ENCODE measurements around the gene UQCC3. TPM values are rescaled to one million over a fixed set of nuclear protein-coding genes. Genes with fewer than 3 reads are reported as not detected.
"Not testable (repeated sequence)": the region's sequence is repeated elsewhere in the genome, so short reads cannot be mapped to it uniquely, and the experiment has no call there.

Gene UQCC3
- total RNA-seq, 1 donor from 2014 or later: 9.5 TPM

DNA sequence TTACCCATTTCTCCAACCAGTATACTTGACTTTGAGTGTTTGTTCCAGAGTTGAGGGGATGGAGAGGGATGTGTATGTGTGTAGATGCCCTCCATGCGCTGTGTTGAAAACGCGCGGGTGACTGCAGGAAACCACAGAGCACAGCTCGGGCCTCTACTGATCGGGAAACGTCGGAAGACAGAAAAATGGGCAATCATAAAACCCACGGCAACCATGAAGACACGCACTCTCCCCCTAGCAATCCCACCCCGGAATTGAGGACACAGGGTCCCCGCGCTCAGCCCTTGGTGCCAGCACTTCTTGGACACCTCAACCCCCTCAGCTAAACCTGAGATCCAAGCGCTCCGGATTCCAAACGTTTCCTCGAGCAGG lies 251 bp upstream of the UQCC3 start:
- Mint-ChIP-seq H3K27ac (peak overlapping the region; percentile 96), H3K36me3 (ENCODE audit: low read depth) (peaks cover 68% of the 10 kb centered on the region), H3K27me3 (ENCODE audit: low read depth) (no peaks in the 10 kb centered on the region), H3K4me1 (ENCODE audit: low read depth) (peaks cover 37% of the 10 kb centered on the region), H3K9me3 (no peaks in the 10 kb centered on the region), H3K4me3 (ENCODE audit: low read depth) (peak overlapping the region; percentile 97)
- no peak for DNase-seq (ENCODE audit: low spot score)
- intact Hi-C loops (cut with micrococcal nuclease): loop anchor here (1.0 to 5.0 kb wide), 5 partner anchors 18 to 181 kb away; partner anchors contain the start of genes GANAB, INTS5 and MTA2

DNA sequence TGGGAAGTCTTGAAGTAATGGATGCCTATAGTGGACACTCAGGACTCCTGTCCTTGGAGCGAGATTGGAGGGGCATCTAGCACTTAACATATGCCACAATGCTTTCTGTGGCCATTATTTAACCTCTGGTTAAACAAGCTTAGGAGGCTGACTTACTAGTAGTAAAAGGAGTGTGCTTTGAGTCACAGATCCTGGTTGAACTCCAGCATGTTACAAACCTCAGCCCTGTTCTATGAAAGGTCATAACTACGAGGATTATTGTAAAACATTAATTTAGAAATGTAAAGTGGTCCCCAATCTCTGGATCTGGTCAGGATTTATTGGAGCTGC lies 1.7 kb downstream of the UQCC3 start:
- Mint-ChIP-seq H3K4me1 (ENCODE audit: low read depth) (peaks cover 36% of the 10 kb centered on the region), H3K27me3 (ENCODE audit: low read depth) (no peaks in the 10 kb centered on the region), H3K4me3 (ENCODE audit: low read depth) (peak overlapping the region; percentile 97), H3K27ac (peak overlapping the region; percentile 96), H3K9me3 (no peaks in the 10 kb centered on the region), H3K36me3 (ENCODE audit: low read depth) (peaks cover 72% of the 10 kb centered on the region)
- intact Hi-C loops (cut with micrococcal nuclease): loop anchor here (2.0 to 5.0 kb wide), 2 partner anchors 54 to 179 kb away; partner anchors contain the start of gene HNRNPUL2
- no peak for DNase-seq (ENCODE audit: low spot score)

DNA sequence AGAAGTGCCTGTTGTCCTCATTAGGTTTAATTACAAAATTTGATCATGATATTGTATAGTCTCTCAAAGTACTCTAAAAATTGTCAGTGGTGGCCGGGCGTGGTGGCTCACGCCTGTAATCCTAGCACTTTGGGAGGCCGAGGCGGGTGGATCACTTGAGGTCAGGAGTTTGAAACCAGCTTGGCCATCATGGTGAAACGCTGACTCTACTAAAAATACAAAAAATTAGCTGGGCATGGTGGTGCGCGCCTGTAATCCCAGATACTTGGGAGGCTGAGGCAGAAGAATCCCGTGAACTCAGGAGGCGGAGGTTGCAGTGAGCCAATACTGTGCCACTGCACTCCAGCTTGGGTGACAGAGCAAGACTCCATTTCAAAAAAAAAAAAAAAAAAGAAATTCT lies 3.9 kb downstream of the UQCC3 start:
- H3K27me3 Mint-ChIP-seq (ENCODE audit: low read depth); H3K9me3 Mint-ChIP-seq; intact Hi-C loops (cut with micrococcal nuclease); DNase-seq (ENCODE audit: low spot score): not testable (repeated sequence)
- Mint-ChIP-seq H3K27ac (peak overlapping the region; percentile 33), H3K36me3 (ENCODE audit: low read depth) (peaks cover 64% of the 10 kb centered on the region), H3K4me3 (ENCODE audit: low read depth) (peak overlapping the region; percentile 13), H3K4me1 (ENCODE audit: low read depth) (peaks cover 30% of the 10 kb centered on the region)

DNA sequence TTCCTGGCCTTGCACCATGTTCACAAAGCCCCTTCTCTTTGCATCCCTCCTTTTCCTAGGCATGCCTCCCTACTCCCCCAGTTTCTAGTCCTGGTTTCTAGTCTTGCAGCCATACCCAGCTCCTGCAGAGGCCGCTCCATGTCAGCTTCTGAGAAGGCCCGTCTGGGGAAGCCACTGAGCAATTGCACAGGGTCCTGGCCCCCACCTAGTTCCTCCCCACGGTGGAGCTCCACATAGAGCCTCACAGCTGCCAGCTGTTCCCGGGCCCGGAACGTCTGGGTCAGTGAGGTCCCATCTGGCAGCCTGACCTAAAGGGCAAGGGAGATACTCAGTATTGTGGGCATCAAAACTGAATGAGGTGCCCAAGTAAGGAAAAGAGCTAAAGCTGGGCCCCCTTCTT lies 5.2 kb downstream of the UQCC3 start:
- Mint-ChIP-seq H3K36me3 (ENCODE audit: low read depth) (peaks cover 54% of the 10 kb centered on the region), H3K9me3 (no peaks in the 10 kb centered on the region), H3K27me3 (ENCODE audit: low read depth) (no peaks in the 10 kb centered on the region), H3K27ac (peak overlapping the region; percentile 42), H3K4me3 (ENCODE audit: low read depth) (peak overlapping the region; percentile 73), H3K4me1 (ENCODE audit: low read depth) (peaks cover 34% of the 10 kb centered on the region)
- DNase-seq (ENCODE audit: low spot score): no peak
- intact Hi-C loops (cut with micrococcal nuclease): no loop called here

DNA sequence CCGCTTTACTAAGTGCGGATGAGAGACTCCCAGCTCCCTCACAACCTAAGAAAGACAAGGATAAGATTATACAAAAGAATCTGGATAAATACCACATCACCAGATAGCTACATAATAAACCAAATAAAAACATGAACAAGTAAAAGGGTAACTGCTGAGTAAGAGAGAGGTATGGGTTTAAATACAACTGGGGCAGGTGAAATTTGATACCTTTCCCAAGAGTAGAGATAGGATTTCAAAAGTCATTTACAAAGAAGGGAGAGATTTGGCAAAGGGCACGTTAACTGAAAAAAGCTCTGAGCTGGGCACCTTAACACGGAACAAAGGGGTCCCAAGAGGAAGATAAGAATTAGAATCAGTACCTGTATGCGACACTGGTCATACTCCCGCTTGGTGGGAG lies 5.7 kb downstream of the UQCC3 start:
- H3K36me3 Mint-ChIP-seq (ENCODE audit: low read depth): peaks cover 51% of the 10 kb centered on the region
- H3K4me1 Mint-ChIP-seq (ENCODE audit: low read depth): peaks cover 33% of the 10 kb centered on the region
- no peaks in the 10 kb centered on the region for H3K9me3 Mint-ChIP-seq
- peak overlapping the region; percentile 73 for H3K4me3 Mint-ChIP-seq (ENCODE audit: low read depth)
- H3K27ac Mint-ChIP-seq: peak overlapping the region; percentile 42
- no peaks in the 10 kb centered on the region for H3K27me3 Mint-ChIP-seq (ENCODE audit: low read depth)
- intact Hi-C loops (cut with micrococcal nuclease): no loop called here
- DNase-seq (ENCODE audit: low spot score): no peak

DNA sequence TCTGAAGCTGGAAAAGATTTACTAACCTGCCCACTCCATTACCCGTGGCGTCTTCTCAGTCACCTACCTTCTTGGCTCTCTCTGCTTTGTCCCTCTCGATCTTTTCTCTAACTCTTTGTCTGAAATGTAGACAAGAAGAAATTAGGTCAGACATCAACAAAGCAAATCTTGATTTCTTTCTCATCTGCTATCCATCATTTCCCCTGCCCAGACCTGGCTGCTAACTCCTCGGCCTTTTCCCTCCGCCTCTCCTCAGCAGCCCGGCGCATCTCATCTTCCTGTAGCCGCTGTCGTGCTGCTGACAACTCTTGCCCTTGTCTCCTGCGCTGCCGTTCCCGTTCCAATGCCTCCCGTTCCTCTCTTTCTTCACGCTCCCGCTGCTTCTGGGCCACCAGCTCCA lies 6.2 kb downstream of the UQCC3 start:
- Mint-ChIP-seq H3K27me3 (ENCODE audit: low read depth) (no peaks in the 10 kb centered on the region), H3K27ac (peak overlapping the region; percentile 86), H3K36me3 (ENCODE audit: low read depth) (peaks cover 46% of the 10 kb centered on the region), H3K9me3 (no peaks in the 10 kb centered on the region), H3K4me1 (ENCODE audit: low read depth) (peaks cover 28% of the 10 kb centered on the region), H3K4me3 (ENCODE audit: low read depth) (peak overlapping the region; percentile 87)
- intact Hi-C loops (cut with micrococcal nuclease): no loop called here
- no peak for DNase-seq (ENCODE audit: low spot score)

DNA sequence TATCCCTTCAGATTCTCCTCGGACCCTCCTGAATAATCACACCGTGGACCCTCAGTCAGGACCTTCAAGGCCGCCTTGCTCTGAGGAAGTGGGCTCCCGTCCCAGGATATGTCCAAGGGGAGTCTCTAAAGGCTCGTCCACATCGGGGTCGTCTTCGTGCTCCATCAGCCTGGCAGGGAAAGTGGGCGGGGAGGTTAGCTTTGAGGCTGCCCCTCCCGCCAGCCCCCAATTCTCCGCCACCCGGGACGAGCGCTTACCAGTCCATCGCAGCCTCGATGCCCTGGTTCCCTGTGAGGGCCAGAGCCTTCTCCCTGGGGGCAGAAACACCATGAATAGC lies 6.9 kb downstream of the UQCC3 start:
- Mint-ChIP-seq H3K27me3 (ENCODE audit: low read depth) (no peaks in the 10 kb centered on the region), H3K4me1 (ENCODE audit: low read depth) (peaks cover 25% of the 10 kb centered on the region), H3K9me3 (no peaks in the 10 kb centered on the region), H3K36me3 (ENCODE audit: low read depth) (peaks cover 39% of the 10 kb centered on the region), H3K4me3 (ENCODE audit: low read depth) (peak overlapping the region; percentile 87), H3K27ac (peak overlapping the region; percentile 86)
- intact Hi-C loops (cut with micrococcal nuclease): no loop called here
- DNase-seq (ENCODE audit: low spot score): no peak

DNA sequence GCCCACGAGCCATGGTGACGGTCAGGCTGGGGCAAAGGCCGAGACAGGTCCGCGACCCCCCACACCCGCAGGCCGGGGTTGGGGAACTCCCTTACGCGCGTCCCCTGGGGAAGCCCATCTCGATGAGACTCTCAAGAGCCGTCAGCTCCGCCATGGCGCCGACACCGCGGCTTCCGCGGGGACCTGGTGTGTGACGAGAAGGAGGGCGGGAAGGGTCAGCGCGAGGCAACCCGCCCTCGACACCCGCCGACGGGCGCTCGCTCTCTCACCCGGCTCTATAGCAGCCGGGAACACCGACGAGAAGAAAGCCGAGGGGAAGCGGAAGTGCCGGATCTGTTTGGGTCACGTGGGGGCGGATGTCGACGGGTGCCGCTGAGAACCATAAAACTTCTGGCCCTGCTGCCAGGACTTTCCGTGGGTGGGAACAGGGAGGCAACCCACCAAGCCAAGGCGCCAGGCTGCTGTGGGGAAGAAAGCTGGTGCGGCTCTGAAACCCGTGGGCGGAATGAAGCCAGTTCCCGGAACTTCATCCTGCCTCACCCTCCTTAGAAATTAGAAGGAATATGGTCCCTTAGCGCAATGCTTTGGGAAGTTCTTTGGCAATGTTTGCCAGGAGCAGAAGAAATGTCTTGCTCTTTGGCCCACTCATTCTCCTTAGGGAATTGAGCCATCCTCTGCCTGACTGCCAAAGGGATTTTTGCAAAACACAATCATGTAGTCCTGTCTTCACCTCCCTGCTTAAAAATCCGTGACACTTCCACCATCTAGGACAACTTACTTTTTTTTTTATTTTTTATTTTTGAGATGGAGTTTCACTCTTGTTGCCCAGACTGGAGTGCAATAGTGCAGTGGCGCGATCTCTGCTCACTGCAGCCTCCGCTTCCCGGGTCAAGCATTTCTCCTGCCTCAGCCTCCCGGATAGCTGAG lies 7.6 kb downstream of the UQCC3 start, which contains the start of gene UBXN1:
TSS of gene UBXN1 (minus strand) at position 304 of the 927 bp plus-strand sequence. CDS start at position 154, 150 bp downstream.
- Mint-ChIP-seq H3K27me3 (ENCODE audit: low read depth) (no peaks in the 10 kb centered on the region), H3K4me3 (ENCODE audit: low read depth) (peak within 1 kb of the TSS; percentile 87), H3K27ac (peak within 1 kb of the TSS; percentile 86), H3K9me3 (no peaks in the 10 kb centered on the region), H3K36me3 (ENCODE audit: low read depth) (peaks cover 34% of the 10 kb centered on the region), H3K4me1 (ENCODE audit: low read depth) (peaks cover 25% of the 10 kb centered on the region)
- intact Hi-C loops (cut with micrococcal nuclease): no loop called here
- peak; percentile 80 for DNase-seq (ENCODE audit: low spot score)

DNA sequence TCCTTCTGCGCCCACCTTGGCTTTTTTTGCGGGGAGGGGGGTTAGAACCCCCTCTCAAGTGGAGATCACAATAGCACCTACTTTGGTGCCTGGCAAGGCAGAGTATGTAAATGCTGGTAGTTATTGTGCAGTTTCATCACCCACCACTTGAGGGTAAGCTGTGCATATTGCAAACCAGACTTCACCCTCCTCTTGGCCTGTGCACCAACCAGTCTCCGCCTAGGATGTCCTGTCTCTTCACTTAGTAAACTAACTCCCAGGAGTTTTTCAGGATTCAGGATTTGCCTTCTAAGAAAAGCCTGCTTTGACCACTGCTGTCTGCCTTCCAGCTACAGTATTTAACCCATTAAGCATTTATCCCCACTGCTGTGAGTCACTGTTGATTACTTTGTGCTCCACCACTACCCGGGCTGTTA lies 9.4 kb downstream of the UQCC3 start:
- Mint-ChIP-seq H3K27me3 (ENCODE audit: low read depth) (no peaks in the 10 kb centered on the region), H3K4me1 (ENCODE audit: low read depth) (peaks cover 21% of the 10 kb centered on the region), H3K36me3 (ENCODE audit: low read depth) (peaks cover 24% of the 10 kb centered on the region), H3K4me3 (ENCODE audit: low read depth) (peak overlapping the region; percentile 66), H3K9me3 (no peaks in the 10 kb centered on the region), H3K27ac (peak overlapping the region; percentile 42)
- DNase-seq (ENCODE audit: low spot score): peak; percentile 21
- intact Hi-C loops (cut with micrococcal nuclease): no loop called here

DNA sequence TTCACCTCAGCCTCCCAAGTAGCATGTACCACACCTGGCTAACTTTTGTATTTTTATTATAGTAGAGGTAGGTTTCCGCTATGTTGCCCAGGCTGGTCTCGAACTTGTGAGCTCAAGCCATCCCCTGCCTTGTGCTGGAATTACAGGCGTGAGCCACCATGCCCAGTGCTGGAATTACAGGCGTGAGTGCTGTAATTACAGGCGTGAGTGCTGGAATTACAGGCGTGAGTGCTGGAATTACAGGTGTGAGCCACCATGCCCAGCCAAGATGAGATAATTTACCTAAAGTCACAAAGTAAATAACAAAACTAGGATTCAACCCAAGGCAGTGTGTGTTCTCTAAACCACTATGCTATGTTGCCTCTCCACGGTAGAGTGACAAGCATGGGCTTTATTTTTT lies 11.0 kb downstream of the UQCC3 start:
- Mint-ChIP-seq H3K27me3 (ENCODE audit: low read depth) (no peaks in the 10 kb centered on the region), H3K4me1 (ENCODE audit: low read depth) (peaks cover 15% of the 10 kb centered on the region), H3K36me3 (ENCODE audit: low read depth) (peaks cover 9% of the 10 kb centered on the region), H3K4me3 (ENCODE audit: low read depth) (no peak overlapping the region), H3K27ac (no peak overlapping the region), H3K9me3 (no peaks in the 10 kb centered on the region)
- intact Hi-C loops (cut with micrococcal nuclease): no loop called here
- no peak for DNase-seq (ENCODE audit: low spot score)

DNA sequence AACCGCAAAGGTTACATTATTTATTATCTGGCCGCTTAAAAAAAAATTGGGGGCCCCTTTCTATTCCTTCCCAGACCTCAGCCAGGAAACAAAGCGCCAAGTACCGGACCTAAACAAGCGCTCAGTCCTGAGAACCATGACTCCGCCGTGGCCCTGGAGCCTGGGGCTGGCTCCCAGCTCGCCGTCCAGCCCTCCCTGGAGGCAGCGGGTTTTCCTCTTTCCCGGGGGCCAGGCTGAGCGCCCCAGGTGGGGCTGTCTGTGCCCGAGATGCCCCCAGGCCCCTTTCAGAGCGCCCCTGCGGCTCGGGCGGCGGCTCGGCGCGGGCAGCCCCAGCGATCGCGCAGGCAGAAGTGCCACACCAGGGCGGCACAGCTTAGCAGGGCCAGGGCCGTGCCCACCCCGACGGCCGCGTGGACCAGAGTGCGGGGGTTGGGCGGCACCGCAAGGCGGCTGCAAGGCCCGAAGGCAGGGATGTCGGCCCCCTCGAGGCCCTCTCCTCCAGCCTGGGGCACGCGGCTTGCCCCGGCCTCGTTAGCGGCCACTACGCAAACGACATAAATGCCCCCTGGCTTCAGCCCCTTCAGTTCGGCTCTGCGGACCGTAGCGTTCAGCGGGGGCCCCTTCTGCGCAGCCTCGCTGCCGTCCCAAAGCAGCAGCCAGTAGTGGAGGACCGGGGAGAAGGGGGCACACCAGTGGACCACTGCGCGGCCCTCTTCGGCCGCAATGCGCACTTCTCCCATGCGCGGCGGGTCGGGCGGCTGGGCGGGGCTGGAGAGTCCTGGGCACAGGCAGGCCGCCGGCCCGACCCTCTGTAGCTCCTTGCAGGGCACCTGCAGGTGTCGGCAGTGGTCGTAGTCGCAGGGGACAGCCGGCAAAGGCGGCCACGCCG lies 16.3 kb downstream of the UQCC3 start:
- Mint-ChIP-seq H3K4me3 (ENCODE audit: low read depth) (no peak overlapping the region), H3K27ac (no peak overlapping the region), H3K27me3 (ENCODE audit: low read depth) (peaks cover 6% of the 10 kb centered on the region), H3K9me3 (no peaks in the 10 kb centered on the region), H3K36me3 (ENCODE audit: low read depth) (peaks cover 16% of the 10 kb centered on the region), H3K4me1 (ENCODE audit: low read depth) (no peaks in the 10 kb centered on the region)
- DNase-seq (ENCODE audit: low spot score): no peak
- intact Hi-C loops (cut with micrococcal nuclease): no loop called here

DNA sequence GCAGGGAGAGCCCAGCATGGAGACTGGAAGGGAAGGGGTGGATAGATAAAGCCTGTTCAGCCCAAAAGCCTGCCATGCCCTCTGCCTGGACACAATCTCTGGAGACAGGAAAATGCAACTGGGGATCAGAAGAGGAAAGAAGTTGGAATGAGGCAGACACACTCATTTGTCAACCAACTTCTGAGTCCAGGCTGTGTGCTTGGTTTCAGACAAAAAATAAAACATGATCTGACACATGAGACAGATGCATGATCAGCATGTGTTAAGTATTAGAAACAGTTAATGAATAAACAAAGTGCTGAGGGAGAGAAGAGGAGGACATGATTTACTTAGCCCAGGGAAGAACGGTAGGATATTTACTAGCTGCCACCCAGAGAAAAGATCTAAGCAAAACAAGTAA lies 17.0 kb downstream of the UQCC3 start:
- intact Hi-C loops (cut with micrococcal nuclease): no loop called here
- Mint-ChIP-seq H3K27me3 (ENCODE audit: low read depth) (peaks cover 6% of the 10 kb centered on the region), H3K4me1 (ENCODE audit: low read depth) (no peaks in the 10 kb centered on the region)

More for the DNA sequence above, 17.0 kb downstream of the UQCC3 start:
- no peak overlapping the region for H3K4me3 Mint-ChIP-seq (ENCODE audit: low read depth)
- no peak for DNase-seq (ENCODE audit: low spot score)
- H3K27ac Mint-ChIP-seq: no peak overlapping the region
- peaks cover 19% of the 10 kb centered on the region for H3K36me3 Mint-ChIP-seq (ENCODE audit: low read depth)
- H3K9me3 Mint-ChIP-seq: no peaks in the 10 kb centered on the region

Data from activated T-helper 2 cell treated with anti-CD3 and anti-CD28 coated beads, Interferon-gamma antibody, Interleukin-2, Interleukin-4, amounts not matched to agents 10 μg/mL and 5 μg/mL and 100 μg/mL, durations not matched to agents 14 hours and 24 hours and 36 hours (primary cell).